HuH-7.5 (cell line): ENCODE data around the gene RTL9.
A peak's percentile ranks its signal among the peaks of the same experiment; 100 is the strongest.
"Not testable (repeated sequence)": the region's sequence is repeated elsewhere in the genome, so short reads cannot be mapped to it uniquely, and the experiment has no call there.

Source experiments
- DNase-seq: peaks from one replicate; pipeline ENCODE4 v3.0.0; 2011; ENCODE audit warnings: low spot score

Gene RTL9

GRCh38 chrX:110358548-110358947 is at the start of gene RTL9:
RTL9 (plus strand) TSS chrX:110358848; CDS start chrX:110450618, 91,770 bp downstream.
- DNase-seq, result no peak

DNA sequence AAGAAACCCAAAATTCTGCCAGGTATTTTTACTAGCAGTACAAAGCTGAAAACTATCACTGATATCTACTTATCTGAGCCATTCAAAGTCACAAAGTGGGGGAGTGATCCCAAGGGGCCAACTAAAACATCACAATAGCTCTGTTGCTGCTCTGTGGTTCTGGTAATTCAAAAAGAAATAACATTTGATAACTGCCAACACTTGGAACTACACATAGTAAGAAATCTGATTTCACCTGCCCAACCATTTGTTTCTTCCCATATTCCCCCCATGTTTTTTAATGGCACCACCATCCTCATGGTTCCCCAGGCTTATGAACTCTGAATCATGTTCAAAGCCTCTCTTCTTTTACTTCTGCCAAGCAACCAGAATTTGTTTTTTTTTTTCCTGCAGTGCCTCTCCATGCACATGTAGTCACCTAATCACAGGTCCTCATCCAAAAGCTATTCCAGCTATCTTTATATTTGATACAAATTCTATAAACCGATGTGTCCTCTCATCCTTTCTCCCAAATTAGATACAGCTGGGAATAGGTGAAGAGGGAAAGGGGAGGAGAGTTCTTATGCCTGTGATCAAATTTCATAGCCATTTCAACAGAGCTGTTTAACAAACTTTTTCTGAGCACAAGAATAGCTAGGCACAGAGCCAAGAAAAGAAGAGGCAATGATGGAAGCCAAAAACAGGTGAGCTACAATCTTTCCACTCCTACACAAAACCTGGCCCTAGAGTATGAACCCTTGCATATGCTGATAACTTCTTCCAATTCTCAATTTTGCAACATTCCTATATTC is 48.5 kb upstream of the RTL9 start:
- DNase-seq, result no peak

- no peak for DNase-seq
Measured at GRCh38 chrX:110310896-110311295, 47.8 kb upstream of the RTL9 start.

GRCh38 chrX:110311437-110312230 is 47.0 kb upstream of the RTL9 start:
- DNase-seq, result no peak

GRCh38 chrX:110315551-110315950 is 43.1 kb upstream of the RTL9 start:
- no peak for DNase-seq

- no peak for DNase-seq
Measured at GRCh38 chrX:110316351-110317060, 42.1 kb upstream of the RTL9 start.

- DNase-seq, result peak; percentile 11
Measured at GRCh38 chrX:110317061-110317819, 41.4 kb upstream of the RTL9 start.

DNA sequence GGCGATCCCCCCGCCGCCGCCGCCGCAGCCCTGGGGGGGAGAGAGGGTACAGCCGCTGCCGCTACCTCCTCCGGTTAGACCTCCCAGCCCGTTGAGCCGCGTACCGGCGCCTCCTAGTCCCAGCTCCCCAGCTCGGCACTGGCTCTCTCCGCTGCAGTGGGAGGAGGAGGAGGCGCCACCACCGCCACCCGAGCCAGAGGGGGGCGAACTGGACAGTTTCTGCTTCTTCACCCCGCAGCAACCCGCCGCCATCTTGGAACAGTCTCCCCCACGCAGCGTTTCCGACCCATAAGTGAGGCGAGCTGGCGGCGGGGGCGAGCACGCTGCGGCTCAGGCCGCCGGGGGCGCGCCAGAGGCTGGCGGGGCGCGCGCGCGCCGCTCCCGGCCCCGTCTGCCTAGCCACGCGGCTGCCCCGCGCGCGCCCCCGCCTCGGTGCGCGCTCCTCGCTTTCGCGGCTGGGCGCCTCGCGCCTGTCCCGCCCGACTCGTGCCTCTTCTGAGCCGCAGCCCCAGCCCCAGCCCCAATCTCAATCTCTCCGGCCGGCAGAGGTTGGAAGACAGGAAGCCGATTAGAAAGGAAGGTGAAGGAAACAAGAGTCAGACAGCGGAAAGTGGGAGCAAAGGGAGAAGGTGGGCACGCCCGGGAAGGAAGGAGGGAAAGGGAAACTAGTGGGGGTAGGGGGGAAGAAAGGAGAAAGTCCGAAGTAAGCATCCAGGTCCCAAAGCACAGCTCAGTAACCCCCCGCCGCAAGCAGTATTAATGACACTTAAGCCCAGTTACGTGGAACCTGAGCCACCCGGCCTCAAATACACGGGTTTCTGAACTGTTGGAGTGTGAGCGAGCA is 40.6 kb upstream of the RTL9 start, which contains the start of gene AMMECR1:
Gene AMMECR1 (minus strand): TSS at position 266 of the 844 bp plus-strand sequence. CDS start 14 bp downstream, at position 252.
- DNase-seq, result peak; percentile 56

DNA sequence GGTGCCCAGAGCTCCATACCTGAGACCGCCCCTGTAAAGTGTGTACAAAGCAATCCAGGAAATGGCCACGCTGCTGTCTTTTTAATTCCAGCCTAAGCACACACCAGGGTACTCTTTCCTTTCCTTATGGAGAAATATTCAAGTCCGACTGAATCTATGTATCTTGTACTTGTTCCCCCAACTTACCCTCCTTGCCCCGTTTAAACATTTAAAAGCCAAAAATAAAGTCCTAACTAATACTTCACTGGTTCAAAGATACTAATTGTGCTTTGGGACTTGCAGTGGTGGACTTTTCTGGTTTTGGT is 40.0 kb upstream of the RTL9 start:
- no peak for DNase-seq

DNA sequence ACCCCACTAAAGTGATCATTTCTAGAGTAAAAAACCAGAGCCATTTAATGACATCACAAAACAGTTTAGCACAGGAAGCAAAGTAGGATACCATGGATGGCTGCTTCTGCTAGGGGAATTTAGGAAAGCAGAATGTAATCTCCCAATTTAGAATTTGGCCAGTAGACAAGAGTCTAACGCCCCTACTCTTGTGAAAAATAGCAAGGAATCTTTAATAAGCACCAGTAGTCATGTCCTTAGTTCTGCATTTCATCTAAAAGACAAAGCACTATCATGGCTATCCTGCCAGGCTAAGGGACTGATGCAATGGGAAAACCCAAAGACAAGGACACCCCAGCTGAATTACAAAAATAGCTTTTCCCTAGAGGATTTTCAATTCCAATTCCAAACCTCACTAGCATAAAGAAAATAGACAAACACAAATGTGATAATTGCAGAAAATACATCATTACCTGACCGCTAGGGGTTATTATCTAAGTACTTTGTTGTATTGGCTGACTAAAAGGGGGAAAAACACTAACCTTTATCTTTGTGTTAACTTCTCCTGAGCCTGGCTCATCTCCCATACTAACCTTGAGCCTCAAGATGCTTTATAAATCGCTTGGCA is 38.2 kb upstream of the RTL9 start:
- no peak for DNase-seq

DNA sequence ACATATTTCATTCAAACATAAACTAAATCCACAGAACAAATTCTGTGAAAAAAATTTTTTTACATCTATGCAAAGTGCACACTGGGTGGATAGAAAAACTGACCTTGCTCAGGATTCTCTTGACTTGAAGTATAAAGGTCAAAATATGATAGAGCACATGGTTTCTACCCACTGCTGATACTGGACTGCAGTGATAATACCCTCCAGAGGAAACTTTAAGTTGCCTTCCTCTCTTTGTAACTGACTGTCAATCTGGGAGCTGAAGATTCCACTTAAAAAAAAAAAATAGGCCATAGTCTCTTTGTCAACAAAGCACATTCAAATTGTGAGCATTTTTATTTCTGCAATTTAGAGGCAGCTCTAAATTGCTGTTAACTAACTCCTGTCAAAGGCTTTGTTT is 37.6 kb upstream of the RTL9 start:
- DNase-seq, result no peak

- DNase-seq, result no peak
Measured at GRCh38 chrX:110321670-110322069, 37.0 kb upstream of the RTL9 start.

DNA sequence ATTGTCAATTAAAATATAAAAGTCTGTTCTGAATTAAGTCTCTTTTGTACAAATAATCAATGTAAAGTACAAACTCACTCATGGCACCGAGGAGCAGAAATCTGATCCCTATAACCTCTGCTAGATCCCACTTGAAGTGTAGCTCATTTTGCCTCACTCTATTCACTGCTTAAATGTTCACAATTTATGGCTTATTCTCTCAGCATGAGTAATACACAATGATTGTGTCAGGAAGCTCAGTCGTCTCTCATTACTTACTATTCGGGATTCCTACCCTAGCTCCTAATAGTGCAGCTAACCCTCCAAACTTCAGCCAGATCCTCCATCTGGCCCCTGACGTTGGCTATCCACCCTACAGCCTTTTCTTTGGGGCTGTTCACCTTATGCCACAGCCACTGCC is 36.0 kb upstream of the RTL9 start:
- DNase-seq, result no peak

- no peak for DNase-seq
Measured at GRCh38 chrX:110326712-110327111, 31.9 kb upstream of the RTL9 start.

- DNase-seq, result no peak
Measured at GRCh38 chrX:110327336-110327735, 31.3 kb upstream of the RTL9 start.

DNA sequence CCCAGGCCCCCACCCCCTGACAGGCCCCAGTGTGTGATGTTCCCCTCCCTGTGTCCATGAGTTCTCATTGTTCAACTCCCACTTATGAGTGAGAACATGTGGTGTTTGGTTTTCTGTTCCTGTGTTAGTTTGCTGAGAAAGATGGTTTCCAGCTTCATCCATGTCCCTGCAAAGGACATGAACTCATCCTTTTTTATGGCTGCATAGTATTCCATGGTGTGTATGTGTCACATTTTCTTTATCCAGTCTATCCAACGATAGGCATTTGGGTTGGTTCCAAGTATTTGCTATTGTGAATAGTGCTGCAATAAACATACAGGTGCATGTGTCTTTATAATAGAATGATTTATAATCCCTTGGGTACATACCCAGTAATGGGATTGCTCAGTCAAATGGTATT is 30.0 kb upstream of the RTL9 start:
- not testable (repeated sequence) for DNase-seq

DNA sequence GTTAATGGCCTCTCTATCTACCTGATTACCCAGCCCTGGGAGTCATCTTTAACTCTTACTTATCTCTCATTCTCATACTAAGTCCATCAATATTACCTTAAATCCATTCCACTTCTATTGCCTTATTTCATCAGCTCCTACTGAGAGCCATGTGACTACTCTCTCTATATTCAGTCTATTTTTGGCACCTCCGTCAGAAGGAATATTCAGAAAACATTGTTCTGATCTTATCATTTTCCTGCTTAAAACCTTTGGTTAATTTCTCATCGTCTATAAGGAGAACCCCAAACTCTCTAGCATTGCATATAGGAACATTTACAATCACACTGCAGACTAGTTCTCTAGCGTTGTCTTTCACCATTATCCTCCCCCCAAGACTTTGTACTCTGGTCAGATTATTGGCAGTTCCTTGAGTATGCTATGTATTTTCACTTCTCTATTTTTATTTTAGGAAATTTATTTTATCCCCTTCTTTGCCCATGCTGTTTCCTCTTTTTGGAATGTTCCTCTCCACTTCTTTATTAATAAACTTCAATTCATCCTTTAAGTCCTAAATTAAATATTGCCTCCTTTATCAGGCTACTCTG is 27.1 kb upstream of the RTL9 start:
- no peak for DNase-seq

GRCh38 chrX:110333458-110333857 is 25.2 kb upstream of the RTL9 start:
- not testable (repeated sequence) for DNase-seq

GRCh38 chrX:110338935-110339334 is 19.7 kb upstream of the RTL9 start:
- DNase-seq, result no peak
